HepG2 (cell line): ENCODE results near the gene RAD51. TPM values are rescaled to one million over a fixed set of nuclear protein-coding genes. Genes with fewer than 3 reads are reported as not detected.

ENCODE experiments used
- ARNT2 ChIP-seq: sonication (generic); formaldehyde crosslinking; IDR thresholded peaks from 2 replicates; pipeline ENCODE4 v1.8.0; 2022; ENCODE audit warnings: mild to moderate bottlenecking, low read depth, missing genetic modification reagents, moderate library complexity
- CHD2 ChIP-seq: IDR thresholded peaks from 2 replicates; pipeline ENCODE4 v1.6.1; 2011; ENCODE audit warnings: low read depth, low read length, improper control_type of control experiment
- CREB1 ChIP-seq, 2 experiments: fragments of 450-650 bp in 1 of 2; IDR thresholded peaks; 2 replicates each; pipeline ENCODE4 v1.6.1; 2016 to 2017; ENCODE audit warnings: control low read depth in 1 of 2, mild to moderate bottlenecking in 1 of 2, missing compliant biosample characterization in 1 of 2, missing genetic modification characterization in 1 of 2
- CTCF ChIP-seq: sonication (generic); formaldehyde crosslinking; IDR thresholded peaks from 2 replicates; pipeline ENCODE4 v1.5.0; 2020; ENCODE audit warnings: mild to moderate bottlenecking, missing genetic modification reagents, moderate library complexity
- FOXJ3 ChIP-seq: sonication (generic); formaldehyde crosslinking; IDR thresholded peaks from 2 replicates; pipeline ENCODE4 v1.4.0; 2020; ENCODE audit warnings: missing genetic modification reagents, mild to moderate bottlenecking, borderline replicate concordance
- FOXO4 ChIP-seq: sonication (generic); formaldehyde crosslinking; conservative IDR thresholded peaks from 2 replicates; pipeline ENCODE4 v1.8.1; 2023; ENCODE audit warnings: missing genetic modification reagents
- GFI1 ChIP-seq: sonication (generic); formaldehyde crosslinking; IDR thresholded peaks from 2 replicates; pipeline ENCODE4 v1.5.0; 2020; ENCODE audit warnings: missing genetic modification reagents, mild to moderate bottlenecking, borderline replicate concordance
- PCBP2 ChIP-seq: fragments of 200-400 bp; formaldehyde crosslinking; optimal IDR thresholded peaks from 2 replicates; pipeline ENCODE3; 2018; ENCODE audit warnings: low read length, low read depth; ENCODE audit not compliant: poor library complexity, severe bottlenecking
- REXO4 ChIP-seq: sonication (generic); formaldehyde crosslinking; IDR thresholded peaks from 2 replicates; pipeline ENCODE4 v1.8.0; 2022; ENCODE audit warnings: missing genetic modification reagents, mild to moderate bottlenecking, borderline replicate concordance
- RFXAP ChIP-seq: sonication (generic); formaldehyde crosslinking; IDR thresholded peaks from 2 replicates; pipeline ENCODE4 v1.4.0; 2020; ENCODE audit warnings: missing genetic modification reagents, borderline replicate concordance
- TAF1 ChIP-seq: sonication (generic); formaldehyde crosslinking; IDR thresholded peaks from 2 replicates; pipeline ENCODE4 v1.4.0; 2020; ENCODE audit warnings: missing genetic modification reagents
- TBX3 ChIP-seq: fragments of 450-650 bp; IDR thresholded peaks from 2 replicates; pipeline ENCODE4 v1.6.1; 2017; ENCODE audit warnings: antibody characterized with exemption, mild to moderate bottlenecking, inconsistent platforms, borderline replicate concordance
- TCF12 ChIP-seq, 2 experiments: fragments of 450-650 bp in 1 of 2; sonication (generic) in 1 of 2; formaldehyde crosslinking in 1 of 2; IDR thresholded peaks; 2 replicates each; pipeline versions ENCODE4 v1.6.1 to v1.8.0; 2017 to 2022; ENCODE audit warnings: antibody characterized with exemption in 1 of 2, mild to moderate bottlenecking in 1 of 2, missing genetic modification reagents in 1 of 2, moderate library complexity in 1 of 2
- UBTF ChIP-seq: sonication (generic); formaldehyde crosslinking; IDR thresholded peaks from 2 replicates; pipeline ENCODE4 v1.4.0; 2020; ENCODE audit warnings: mild to moderate bottlenecking, missing genetic modification reagents
- ZBTB21 ChIP-seq: sonication (generic); formaldehyde crosslinking; IDR thresholded peaks from 2 replicates; pipeline ENCODE4 v1.4.0; 2020; ENCODE audit warnings: missing genetic modification reagents
- ZMAT3 ChIP-seq: sonication (generic); formaldehyde crosslinking; conservative IDR thresholded peaks from 2 replicates; pipeline ENCODE4 v1.7.0; 2021; ENCODE audit warnings: missing genetic modification reagents
- ZMYM4 ChIP-seq: sonication (generic); formaldehyde crosslinking; IDR thresholded peaks from 2 replicates; pipeline ENCODE4 v1.8.1; 2023; ENCODE audit warnings: mild to moderate bottlenecking, missing genetic modification reagents
- ZNF101 ChIP-seq: sonication (generic); formaldehyde crosslinking; IDR thresholded peaks from 2 replicates; pipeline ENCODE4 v1.4.0; 2020; ENCODE audit warnings: mild to moderate bottlenecking, low read depth, missing genetic modification reagents, borderline replicate concordance
- ZNF431 ChIP-seq: sonication (generic); formaldehyde crosslinking; IDR thresholded peaks from 2 replicates; pipeline ENCODE4 v1.9.0; 2022; ENCODE audit warnings: missing genetic modification reagents, low read depth, mild to moderate bottlenecking, borderline replicate concordance
- ZNF564 ChIP-seq: sonication (generic); formaldehyde crosslinking; IDR thresholded peaks from 2 replicates; pipeline ENCODE4 v1.8.1; 2023; ENCODE audit warnings: mild to moderate bottlenecking, missing genetic modification reagents
- ZNF589 ChIP-seq: sonication (generic); formaldehyde crosslinking; conservative IDR thresholded peaks from 2 replicates; pipeline ENCODE4 v1.8.0; 2022; ENCODE audit warnings: mild to moderate bottlenecking, moderate library complexity, missing genetic modification reagents
- ZNF724P ChIP-seq: sonication (generic); formaldehyde crosslinking; IDR thresholded peaks from 2 replicates; pipeline ENCODE4 v1.8.0; 2022; ENCODE audit warnings: missing genetic modification reagents, borderline replicate concordance
- ZNF761 ChIP-seq: sonication (generic); formaldehyde crosslinking; conservative IDR thresholded peaks from 2 replicates; pipeline ENCODE4 v1.4.0; 2020; ENCODE audit warnings: mild to moderate bottlenecking, missing genetic modification reagents
- polyA plus RNA-seq, 8 experiments: library from polyadenylated mRNA; depleted of rRNA in 3 of 8; stranded (reverse) in 7 of 8; unstranded in 1 of 8; fragments of >200 nt; fragmentation: Illumina TruSeq in 4 of 8; extraction: Trizol in 4 of 8; gene quantifications; 2 replicates each; pipeline versions ENCODE4 v1.2.1 to v1.2.3, GENCODE V29; 2011 to 2016; ENCODE audit warnings: low read depth in 4 of 8, missing spikeins in 1 of 8, mixed read lengths in 1 of 8; ENCODE audit not compliant: insufficient read depth in 1 of 8
- total RNA-seq, 5 experiments: library from RNA; depleted of rRNA; stranded (reverse); fragments of >200 nt; fragmentation: Illumina TruSeq; extraction: Trizol; gene quantifications; 2 replicates each; pipeline ENCODE4 v1.2.3, GENCODE V29; 2016; ENCODE audit warnings: low read depth in 1 of 5

Gene RAD51
- total and polyA plus RNA-seq, 2 of the 13 experiments (the other 11 are each of a cell fraction or from before 2014, with no cell fraction given), result 8.5 to 12.8 TPM

GRCh38 chr15:40754883-40755811 is 60.2 kb downstream of the RAD51 start, which contains the start of gene RMDN3 (continued):
- TF ChIP-seq RFXAP (CRISPR knock-in tag), result no peak; the same call in 1 of the 2 replicates
- no peak for TF ChIP-seq REXO4 (CRISPR knock-in tag)
- no peak for TF ChIP-seq ZNF564 (CRISPR knock-in tag)
- no peak for TF ChIP-seq CHD2
- TF ChIP-seq FOXJ3 (CRISPR knock-in tag), result no peak
- no peak for TF ChIP-seq ZNF101
- TF ChIP-seq CTCF (CRISPR knock-in tag), result peak; percentile 35
- TF ChIP-seq ZNF761, result peak; percentile 82; the same call in 1 of the 2 replicates
- peak; percentile 42; the same call in 1 of the 2 replicates for TF ChIP-seq TAF1 (CRISPR knock-in tag)
- peak; percentile 67; the same call in 1 of the 2 replicates for TF ChIP-seq ARNT2 (CRISPR knock-in tag)
- TF ChIP-seq UBTF (CRISPR knock-in tag), result peak; percentile 50; the same call in 1 of the 2 replicates
- no peak for TF ChIP-seq PCBP2
- no peak for TF ChIP-seq FOXO4 (CRISPR knock-in tag)
- no peak for TF ChIP-seq ZNF724P (CRISPR knock-in tag)
- no peak for TF ChIP-seq ZNF589 (CRISPR knock-in tag)
- TF ChIP-seq GFI1, result 0 out of 2 replicates have a peak, but pooled peaks have one; percentile 53
- no peak; the same call in 1 of the 2 replicates for TF ChIP-seq TBX3
- TF ChIP-seq ZNF431 (CRISPR knock-in tag), result no peak
- TF ChIP-seq ZMYM4, result peak; percentile 70
- peak; percentile 65; the same call in 1 of the 2 replicates for TF ChIP-seq ZMAT3 (CRISPR knock-in tag)
- peak; percentile 54; the same call in 1 of the 2 replicates for TF ChIP-seq ZBTB21
- TF ChIP-seq CREB1 (IDR thresholded peaks at IDR 0.05), result peak; percentile 99
- TF ChIP-seq CREB1 (CRISPR knock-in tag; IDR thresholded peaks at IDR 0.05), result peak; percentile 98
- no peak for TF ChIP-seq TCF12 (IDR thresholded peaks at IDR 0.05)
- TF ChIP-seq TCF12 (CRISPR knock-in tag; IDR thresholded peaks at IDR 0.05), result no peak
